GM21619 (cell line): ENCODE results near the gene RBM5.

Experiments used
- ATAC-seq: cut with Tn5 transposase; IDR thresholded peaks from one replicate; pipeline ENCODE4 v1.9.1; 2021; ENCODE audit not compliant: unreplicated experiment

RBM5 gene

DNA sequence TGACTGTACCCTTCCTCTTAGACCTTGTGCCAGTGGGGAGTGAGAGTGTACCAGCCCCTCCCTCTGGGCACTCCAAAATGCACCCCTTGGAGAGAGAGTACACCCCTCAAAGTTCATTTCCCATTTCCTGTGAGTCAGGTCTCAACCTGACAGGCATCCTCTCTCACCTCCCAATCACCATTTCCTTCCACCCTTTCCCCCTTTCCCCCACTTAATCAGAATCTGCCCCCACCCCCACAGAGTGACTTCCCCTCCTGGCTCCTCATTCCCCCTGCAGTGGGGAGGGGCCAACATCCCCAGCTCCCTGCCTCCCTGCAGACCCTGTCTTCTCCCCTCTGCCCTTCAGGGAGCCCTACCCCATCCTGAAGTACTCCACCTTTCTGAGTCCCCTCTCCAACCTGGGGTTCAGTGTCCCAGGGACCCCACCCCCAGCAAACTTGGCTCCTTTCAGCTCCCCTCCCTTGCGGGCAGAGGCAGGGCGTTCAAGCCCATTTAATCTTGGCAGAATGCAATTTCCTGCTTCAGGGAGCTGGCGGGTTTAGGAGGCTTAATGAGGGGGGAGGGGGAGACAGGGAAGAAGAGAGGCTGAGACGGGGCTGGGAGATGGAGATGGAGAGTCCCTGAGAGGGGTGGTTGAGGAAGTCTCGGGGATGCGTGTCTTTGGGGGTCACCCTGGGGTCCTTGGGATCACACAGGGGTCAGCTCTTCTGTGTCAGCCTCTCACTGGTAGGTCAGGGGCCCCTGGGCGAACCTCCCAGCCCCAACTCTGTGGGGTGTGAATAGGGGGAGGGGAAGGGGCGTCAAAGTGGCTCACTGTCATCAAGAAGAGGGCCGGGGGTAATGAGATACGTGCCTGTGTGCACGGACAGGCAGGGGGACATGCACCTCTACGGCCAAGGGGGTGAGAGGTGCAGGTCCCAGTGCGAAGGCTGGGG is 49.8 kb downstream of the RBM5 start:
- ATAC-seq = no peak

DNA sequence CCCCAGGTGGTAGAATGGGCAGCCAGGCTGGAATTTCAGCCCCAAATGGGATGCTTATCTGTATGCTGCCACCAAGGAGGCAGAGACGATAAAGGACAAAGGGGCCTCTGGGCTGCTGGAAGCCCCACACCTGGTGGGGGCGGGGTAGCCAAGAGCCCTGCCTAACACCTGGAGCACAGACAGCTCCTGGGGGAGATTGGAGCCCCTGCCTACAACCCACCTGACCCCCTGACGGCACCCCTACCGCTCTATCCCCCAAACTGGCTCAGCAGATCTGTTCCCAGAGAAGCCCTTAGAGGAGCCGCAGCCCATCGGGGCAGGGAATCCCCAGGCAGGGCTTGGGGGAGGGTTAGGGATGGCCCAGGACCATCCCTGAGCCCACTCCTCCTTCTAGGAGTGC is 50.6 kb downstream of the RBM5 start:
- ATAC-seq = no peak

DNA sequence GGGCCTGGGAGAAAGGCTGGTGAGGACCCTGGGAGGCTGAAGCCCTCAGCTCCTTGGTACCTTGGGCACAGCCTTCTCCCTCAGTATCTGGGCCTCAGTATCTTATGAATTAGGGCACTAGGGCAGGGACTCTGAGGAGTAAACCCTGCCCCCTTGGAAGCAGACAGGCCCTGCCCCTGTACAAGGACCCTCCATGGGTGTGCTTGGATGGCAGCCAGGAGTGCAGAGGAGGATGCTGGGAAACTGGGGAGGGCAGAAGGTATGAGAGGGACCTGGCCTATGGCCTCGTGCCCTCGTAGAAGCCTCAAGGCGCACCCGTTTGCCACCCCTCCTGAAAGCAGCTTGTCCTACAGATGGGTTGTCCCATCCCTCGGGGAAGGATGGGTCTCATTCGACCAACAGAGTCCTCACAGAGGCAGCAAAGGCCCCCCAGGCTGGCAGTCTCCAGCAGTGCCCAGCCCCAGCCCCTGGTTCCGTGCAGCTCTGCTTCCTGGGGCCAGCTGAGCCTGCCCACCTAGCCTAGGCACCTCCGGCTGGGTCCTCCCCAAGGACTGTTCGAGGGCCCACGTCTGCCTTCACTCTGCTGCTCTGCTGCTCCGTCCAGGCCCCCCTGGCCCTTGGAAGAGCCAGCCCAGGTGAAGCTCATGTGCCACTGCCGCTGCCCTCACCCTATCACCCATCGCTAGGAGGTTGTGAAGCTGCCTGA is 51.2 kb downstream of the RBM5 start:
- no peak for ATAC-seq

DNA sequence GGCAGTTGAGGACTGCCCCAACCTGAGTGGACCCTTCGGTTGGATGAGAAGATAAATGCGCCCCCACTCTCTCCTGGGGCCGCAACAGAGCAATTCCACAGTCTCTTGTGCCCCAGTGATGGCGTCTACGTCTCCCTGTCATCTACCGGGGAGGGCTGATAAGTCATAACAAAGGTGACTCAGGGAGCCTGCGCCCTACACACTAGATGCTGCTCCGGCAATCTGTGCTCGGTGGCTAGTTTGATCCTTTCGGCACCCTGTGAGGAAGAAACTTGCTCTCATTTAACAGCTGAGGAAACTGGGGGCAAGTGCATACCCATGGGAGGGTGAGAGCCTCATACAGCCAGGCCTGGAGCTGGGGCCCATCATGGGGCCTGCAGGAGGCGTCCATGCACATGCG is 52.3 kb downstream of the RBM5 start:
- ATAC-seq = no peak

DNA sequence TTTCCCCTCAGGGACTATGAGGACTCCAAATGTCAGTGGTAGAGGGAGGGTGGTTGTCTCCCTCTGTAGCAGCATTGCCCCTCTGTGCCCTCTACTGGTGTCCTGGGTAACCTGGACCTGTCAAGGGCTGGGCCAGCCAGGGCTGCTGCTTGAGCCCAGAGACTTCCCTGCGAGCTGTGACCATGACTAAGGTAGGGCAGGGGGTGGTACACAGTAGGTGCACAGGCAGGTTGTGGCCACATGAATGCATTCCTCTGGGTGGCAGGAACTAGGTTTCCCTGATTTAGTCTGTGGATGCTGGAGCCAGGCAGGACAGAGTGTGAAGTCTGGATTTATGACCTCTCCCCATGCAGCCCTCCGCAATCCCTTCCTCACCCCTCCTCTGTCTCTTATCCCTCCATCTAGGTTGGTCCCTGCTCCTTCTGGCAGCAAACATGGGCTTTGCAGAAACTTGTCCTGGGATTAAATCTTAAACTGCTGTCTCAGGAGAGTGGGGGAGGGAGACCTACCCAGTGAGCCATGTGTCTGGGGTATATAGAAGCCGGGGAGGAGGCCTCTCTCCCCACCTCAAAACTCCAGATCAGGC is 57.7 kb downstream of the RBM5 start:
- ATAC-seq = no peak

DNA sequence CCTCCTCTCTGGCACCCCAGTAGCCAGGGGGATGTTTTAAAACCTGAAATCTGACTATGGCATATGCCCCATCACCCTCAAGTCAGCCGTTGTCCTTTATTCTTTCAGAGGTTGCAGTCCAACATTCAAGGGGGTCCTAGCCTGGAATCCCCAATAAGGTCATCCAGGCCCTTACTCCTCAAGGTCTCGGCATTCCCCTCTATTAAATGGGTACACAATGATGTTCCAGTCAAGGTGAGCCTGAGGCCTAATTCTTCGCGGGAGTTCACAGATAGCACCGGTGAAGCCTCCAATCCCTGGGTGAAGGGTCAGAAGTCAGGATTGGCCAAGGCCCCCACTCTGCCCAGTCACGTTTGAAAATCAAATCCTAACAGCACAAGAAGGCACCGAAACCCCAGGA is 58.3 kb downstream of the RBM5 start:
- ATAC-seq = no peak

DNA sequence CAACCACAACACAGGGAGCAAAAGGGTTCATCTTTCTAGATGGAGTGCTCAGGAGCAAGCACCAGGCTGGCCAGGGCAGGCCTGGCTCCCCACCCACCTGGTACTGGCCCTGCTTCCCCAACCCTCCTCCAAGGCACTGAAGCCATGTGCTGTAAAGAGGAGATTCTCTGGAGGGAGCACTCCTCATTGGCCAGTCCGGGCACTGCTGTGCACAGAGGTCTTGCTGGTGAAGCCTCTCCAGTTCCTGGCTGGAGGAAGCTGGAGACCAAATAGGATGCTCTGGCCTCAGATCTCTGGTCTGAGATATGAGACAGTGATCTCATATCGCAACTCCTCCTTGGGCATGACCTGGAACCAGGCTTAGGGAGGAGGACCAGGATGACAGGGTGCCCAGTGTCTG is 58.7 kb downstream of the RBM5 start:
- no peak for ATAC-seq

DNA sequence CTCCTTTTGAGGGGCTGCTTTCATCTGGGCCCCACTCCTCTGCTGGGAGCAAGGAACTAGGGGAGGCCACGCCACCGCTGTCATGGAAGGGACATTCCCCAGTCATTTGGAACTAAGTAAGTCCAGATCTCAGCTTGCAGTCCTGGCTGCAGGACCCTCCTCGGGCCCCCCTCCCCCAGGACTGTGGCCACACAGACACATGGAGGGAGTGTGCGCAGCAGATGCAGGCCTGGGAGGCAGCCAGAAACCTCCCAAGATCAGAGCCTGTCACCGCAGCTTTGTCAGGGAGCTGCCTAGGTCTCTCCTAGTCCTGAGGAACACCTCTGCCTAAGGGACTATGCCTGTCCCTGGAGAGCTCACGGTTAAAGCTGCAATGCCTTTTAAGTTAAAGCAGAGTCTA is 59.1 kb downstream of the RBM5 start:
- no peak for ATAC-seq

DNA sequence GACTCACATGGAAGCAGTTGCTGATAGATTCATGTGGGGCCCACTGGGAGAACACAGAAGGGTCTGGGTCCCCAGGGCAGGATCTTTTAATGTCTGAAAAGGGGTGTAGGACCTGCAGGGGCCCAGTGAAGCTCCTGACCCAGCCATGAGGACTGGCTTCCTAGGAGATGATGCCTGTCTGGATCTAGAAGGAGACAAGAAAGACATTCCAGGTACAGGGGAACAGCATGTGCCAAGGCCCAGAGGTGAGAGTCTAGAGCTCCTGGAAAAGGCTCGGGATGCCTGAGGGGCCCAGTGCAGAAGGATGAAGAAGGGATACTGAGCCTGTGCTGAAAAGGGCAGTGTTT is 61.7 kb downstream of the RBM5 start:
- ATAC-seq = no peak

DNA sequence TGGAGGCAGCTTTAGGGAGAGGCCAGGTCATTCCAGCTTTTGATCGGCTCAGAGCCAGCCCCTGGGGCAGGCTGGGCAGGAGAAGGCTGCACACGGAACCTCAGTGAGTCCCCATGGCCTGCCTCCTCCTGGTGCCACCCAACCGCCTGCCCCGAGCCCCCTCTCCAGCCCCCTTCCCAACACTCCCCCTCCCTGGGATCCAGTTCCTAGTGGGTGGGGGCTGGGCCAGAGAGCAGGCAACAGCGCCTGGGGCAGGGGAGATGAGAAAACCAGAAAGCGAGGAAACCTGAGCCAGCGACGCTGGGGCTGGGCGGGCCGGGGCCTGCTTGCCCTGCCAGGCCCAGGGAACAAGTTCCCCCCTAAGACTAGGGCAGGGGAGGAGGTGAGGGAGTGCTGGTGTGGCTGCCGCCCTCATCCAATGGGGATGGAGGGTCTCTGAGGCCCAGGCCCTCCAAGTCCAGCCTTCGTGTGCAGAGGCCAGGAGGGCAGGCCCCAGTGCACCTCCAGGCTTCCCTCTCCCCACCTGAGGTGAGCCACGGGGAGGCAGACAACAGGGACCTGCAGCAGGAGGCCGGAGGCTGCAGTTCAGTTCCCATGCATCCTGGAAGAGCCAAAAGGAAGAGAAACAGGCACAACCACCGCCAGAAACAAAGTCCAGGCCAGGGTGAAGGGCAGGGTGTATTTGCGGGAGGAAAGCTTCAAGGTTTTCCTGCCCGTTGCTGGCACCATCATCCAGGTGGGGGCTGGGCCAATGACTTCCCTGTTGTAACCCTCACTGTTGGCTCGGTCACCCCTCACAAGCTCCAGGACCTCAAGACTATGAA is 62.4 kb downstream of the RBM5 start:
- ATAC-seq = no peak

DNA sequence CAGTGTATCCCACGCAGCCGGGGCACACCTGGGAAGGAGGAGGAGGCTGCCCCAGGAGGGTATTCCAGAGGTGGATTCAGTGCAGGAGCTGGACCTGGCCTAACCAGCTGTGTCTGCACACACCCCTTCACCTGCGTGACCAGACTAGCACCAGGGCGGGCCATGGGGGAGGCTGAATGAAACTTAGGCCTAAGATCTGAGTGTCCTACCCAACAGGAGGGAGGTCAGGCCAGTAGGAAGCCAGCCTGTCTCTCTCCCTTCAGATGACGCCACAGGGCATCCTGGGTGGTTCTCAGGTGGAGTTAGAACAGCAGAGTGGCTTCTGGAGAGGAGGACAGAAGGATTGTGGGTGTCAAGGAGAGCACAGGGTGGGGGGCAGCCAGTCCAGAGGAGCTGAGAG is 63.0 kb downstream of the RBM5 start:
- ATAC-seq = no peak

DNA sequence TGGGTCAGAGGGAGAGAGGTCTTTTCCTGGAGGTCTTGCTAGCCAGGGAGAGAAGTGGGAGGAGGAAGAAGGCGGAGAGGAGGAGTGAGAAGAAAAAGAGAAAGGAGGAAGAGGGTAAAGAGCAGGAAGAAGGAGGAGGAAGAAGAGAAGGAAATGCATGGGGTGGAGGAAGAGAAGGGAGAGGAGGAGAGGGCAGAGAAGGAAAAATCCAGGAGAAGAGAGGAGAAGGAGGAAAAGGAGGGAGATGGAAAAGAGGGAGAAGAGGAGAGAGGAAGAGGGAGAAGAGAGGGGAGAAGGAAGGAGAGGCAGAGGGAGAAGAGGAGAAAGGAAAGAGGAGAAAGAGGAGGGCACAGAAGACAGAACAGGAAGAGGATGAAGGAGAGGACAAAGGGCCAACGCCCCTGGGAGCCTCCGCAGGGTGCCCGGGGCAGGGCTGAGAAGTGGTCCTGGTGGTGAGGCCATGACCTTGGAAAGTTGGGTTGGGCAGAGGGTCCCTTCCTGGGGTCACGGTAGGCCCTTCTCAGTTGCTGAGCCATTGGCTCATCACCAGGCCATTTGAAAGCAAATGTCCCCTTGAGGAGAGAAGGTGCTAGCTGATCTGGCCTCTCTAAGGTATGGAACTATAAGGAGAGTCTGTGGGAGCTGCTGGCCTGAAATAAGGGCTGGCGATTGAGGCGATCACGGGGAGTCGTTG is 65.2 kb downstream of the RBM5 start:
- ATAC-seq = no peak

DNA sequence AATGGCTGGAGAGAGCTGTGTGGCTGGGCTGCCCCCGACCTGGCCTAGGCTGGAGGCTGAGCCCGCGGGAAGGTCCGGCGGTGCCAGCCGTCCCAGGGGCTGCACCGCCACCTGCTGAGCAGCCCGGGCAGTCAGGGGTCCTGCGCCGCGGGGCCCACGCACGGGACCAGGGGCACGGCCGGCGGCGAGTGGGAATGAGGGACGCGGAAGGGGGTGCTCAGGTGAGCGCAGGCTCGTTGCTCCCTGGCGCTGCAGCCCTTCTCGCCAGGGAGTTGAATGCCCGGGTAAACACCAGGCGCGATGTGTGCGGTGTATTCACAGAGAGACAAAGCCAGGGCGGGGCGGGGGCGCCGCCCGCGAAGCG is 65.7 kb downstream of the RBM5 start:
- ATAC-seq = peak; percentile 31

DNA sequence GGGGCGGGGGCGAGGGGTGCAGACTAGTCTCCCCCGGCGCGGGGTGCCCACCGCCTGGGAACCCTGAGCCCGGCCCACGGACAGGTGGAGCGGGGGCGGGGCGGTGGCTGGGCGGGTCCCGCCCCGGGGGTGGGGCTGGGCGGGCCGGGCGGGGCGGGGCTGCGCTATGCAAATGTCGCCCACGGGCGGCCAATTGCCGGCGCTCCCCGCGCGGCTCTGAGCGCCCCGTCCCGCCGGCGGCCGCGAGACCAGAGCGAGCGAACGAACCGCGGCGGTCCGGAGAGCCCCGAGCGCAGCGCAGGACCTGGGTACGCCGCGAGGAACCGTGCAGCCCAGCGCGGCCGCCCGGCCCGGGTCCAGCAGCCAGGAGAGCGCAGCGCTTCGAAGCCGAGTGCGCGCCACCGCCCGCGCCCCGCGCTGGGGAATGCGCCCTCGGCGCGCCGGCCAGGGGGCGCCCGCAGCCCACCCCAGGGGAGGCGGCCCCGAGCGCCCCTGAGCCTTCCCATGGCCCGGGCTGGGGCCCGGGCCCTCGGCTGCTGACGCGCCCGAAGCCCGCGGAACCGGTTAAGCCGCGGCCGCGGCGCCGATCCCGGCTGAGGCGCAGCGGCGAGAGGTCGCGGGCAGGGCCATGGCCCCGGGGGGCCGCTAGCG is 66.2 kb downstream of the RBM5 start, which contains the start of gene SEMA3F:
Gene SEMA3F, plus strand, starts transcription at position 485 of the 651 bp plus-strand sequence. CDS start 4,299 bp downstream, outside the sequence.
- ATAC-seq = peak; percentile 73

DNA sequence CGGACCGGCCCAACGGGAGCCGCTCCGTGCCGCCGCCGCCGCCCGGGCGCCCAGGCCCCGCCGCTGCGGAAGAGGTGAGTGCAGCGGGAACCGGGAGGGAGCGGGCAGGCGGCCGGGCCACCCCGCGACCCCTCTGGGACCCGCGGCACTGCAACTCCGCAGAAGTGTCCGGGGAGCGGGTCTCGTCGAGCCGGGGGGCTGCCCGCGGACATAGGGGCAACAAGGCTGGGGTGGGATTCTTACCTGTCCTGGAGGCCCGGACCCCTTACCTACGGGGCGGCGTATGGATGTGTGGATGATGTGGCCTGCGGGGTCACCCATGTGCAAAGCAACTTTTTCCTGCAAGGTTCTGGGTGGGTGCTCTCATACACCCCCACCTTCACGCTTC is 66.8 kb downstream of the RBM5 start:
- no peak for ATAC-seq

DNA sequence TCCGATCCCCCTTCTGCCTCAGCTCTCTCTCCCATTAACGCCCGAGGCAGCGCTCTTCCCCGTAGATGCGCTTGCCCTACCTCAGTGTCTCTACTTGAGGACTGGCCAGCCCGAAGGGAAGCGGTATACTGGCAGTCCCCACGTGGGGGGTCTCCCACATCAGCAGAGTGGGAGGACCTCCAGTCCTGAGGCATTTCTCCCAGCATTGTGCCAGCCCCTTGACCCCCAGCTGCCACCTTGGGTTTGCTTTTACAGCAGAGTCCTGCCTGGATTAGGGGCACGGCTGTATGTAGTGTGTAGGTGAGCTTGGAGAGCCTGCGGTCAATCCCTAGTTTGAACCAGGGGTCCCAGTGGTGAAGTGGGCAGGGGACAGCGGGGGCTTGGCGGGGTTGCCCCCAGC is 67.2 kb downstream of the RBM5 start:
- ATAC-seq = no peak

DNA sequence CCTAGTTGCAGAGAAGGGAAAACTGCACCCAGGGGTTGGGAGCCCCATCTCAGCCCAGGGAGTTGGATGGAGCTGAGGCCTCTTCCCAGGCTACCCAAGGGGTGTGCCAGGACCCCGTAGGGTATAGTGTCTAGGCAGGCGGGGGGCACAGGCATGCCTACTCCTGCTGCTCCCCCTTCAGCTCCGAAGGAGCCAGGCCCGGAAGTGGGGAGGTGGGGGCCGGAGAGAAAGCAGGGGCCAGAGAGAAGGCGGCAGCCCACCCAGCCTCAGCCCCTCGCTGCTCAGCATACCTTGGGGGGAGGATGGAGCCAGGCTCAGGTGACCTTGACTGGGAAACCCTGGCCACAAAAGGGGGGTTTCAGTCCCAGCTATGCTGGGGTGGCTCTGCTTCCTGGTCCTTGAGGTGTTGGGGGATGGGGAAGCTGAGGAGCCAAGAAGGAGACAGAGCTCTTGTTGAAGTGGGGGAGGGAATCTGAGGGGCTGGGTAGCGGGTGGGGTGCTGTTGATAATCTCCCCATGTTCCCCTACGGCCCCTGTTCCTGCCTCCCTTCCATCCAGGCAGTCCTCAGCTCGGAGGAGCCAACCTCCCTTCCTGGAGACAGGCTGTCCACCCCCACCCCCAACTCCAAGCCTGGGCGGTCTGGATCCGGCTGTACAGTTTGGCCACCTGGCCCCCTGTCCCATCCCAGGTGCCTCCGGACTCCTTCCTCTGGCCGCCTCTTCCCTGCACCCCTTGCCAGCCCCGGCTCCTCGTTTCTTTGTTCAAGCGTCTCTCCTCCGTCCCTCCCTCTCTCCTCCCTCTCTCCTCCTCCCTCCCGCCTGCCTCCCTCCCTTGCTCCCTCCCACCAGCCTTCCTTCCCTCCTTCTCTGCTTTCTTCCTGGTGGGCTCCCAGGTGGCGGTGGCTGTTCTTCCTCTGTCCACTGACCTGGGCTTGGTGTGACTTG is 68.1 kb downstream of the RBM5 start:
- ATAC-seq = no peak

DNA sequence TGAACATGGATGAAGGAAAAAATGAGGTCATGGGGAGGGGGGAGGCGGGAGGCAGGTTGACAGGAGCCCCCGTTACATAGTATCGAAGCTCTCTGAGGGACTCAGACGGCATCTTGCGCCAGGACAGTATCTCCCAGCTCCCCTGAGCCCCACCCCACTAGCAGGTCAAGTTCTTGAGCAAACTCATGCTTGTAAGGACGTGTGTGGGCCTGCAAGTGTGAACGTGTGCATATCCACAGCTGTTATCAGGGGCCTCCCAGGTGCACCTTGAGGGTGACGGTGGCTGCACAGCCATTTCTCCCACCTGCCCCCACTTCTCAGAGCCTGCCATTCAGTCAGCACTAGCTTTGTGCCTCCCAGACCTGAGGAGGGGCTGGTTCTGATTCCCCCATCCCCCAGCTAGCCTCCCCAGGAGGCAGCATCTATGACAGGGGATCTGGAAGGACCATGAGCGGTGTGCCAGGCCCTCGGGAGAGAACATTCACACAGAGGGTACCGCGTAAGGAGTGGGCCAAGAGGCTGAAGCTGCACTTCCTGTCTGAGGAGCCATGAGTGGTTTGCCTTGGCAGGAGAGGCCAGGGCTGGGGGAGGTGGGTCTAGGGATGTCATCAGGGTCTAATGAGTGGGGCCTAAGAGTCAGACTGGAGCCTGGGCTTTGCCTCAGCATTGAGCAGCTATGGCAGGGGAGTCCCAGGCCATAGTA is 69.3 kb downstream of the RBM5 start:
- no peak for ATAC-seq
